Progenitor cell of endocrine pancreas (in vitro differentiated cells): Measurements from ENCODE around the gene SERF1A. TPM values are rescaled to one million over a fixed set of nuclear protein-coding genes. Genes with fewer than 3 reads are reported as not detected.

ENCODE experiments used
- total RNA-seq: library from RNA; stranded (reverse); gene quantifications from 2 replicates; pipeline ENCODE4 v1.2.1, GENCODE V29; 2021

SERF1A gene
- total RNA-seq, 1 donor from 2014 or later: 36.5 TPM

Other genes starting within 250 kb of the SERF1A start
- 42.9 and 47.0 TPM in 2 replicates for gene SMN1, start 24.4 kb downstream of the SERF1A start, total RNA-seq
- 39.4 and 46.3 TPM in 2 replicates for gene NAIP, start 124.7 kb downstream of the SERF1A start, total RNA-seq
- 48.5 and 49.1 TPM in 2 replicates for gene GTF2H2, start 167.0 kb downstream of the SERF1A start, total RNA-seq